Right kidney (tissue), 9 donors: ENCODE results near the gene SLC25A48.

Source experiments
- DNase-seq: peaks from one replicate; pipeline ENCODE4 v3.0.0-alpha.2; 2016
- long read RNA-seq, 8 donors: transcript quantifications; one replicate each; lab custom pipeline, GENCODE V29; 2026

The SLC25A48 gene, protein sequence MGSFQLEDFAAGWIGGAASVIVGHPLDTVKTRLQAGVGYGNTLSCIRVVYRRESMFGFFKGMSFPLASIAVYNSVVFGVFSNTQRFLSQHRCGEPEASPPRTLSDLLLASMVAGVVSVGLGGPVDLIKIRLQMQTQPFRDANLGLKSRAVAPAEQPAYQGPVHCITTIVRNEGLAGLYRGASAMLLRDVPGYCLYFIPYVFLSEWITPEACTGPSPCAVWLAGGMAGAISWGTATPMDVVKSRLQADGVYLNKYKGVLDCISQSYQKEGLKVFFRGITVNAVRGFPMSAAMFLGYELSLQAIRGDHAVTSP
- long read RNA-seq, donor 1, result 0 reads
- long read RNA-seq, donor 2, result 0 reads
- long read RNA-seq, donor 3, result 0 reads
- long read RNA-seq, donor 4, result 0 reads
- long read RNA-seq, donor 5, result 0 reads
- long read RNA-seq, donor 6, partial matches to known transcripts, result 0 of 2 reads
- long read RNA-seq, donor 6, other reads (novel, unspliced or antisense), result 0 of 2 reads
- long read RNA-seq, donor 7, partial matches to known transcripts, result 0 of 2 reads
- long read RNA-seq, donor 7, other reads (novel, unspliced or antisense), result 0 of 2 reads
- long read RNA-seq, donor 8, partial matches to known transcripts, result 0 of 1 reads
- long read RNA-seq, donor 8, other reads (novel, unspliced or antisense), result 0 of 1 reads

DNA sequence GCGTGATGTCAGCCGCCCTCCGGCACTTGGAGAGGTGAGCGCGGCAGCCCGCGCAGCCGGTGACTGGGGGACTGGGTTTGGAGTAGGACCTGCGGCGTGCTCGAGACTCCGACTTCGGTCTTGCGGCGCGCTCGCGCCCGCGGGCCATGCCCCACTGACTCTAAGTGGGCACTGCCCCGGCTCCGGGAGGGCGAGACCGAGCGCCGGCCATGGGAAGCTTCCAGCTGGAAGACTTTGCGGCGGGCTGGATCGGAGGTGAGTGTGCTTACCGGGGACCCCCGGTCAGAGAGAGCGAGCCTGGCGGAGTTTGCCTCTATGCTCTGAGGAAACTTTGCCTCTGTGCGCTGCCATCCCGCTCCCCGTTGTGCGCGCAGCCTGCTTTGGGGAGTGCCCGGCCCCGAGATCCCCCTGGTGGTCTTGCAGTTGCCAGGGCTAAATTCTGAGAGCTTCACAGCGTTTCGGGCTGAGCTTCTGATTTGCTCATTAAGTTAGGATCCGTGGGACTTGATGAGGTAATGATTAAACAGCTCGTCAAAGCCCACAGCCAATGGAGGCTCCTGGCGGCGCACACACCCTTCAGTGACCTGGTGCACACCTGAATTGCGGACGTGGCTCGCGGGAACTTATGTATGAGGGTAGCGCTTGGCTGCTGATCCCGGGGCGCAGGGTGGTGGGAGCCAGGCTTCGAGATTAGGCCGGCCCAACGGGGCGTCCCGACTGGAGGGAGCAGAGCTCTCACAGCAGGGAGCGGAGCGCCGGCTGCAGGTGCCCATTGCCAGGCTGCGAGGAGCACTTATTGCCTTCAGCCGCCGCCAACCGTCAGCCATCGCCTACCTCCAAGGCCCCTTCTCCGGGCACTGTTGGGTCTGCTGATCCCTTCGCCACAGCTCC, at the start of gene SLC25A48:
Gene SLC25A48, plus strand, starts transcription at position 25 of the 891 bp plus-strand sequence. Its CDS starts 185 bp downstream, at position 210.
- peak; percentile 86 for DNase-seq

DNA sequence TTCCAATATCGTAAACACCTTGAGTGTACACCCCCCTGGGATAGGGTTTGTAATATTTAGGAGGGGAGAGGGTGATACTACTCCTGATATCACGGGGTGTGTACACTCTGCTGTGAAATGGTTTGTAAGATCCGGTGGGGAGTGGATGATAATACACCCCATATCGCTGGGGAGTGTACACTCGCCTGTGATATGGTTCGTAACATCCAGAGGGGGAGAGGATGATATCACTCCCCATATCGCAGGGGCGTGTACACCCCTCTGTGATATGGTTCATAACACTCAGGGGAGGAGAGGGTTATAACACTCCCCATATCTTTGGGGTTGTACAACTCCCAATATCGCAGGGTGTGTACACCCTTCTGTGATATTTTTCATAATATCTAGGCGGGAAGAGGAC, 33.8 kb upstream of the SLC25A48 start:
- DNase-seq, result no peak

DNA sequence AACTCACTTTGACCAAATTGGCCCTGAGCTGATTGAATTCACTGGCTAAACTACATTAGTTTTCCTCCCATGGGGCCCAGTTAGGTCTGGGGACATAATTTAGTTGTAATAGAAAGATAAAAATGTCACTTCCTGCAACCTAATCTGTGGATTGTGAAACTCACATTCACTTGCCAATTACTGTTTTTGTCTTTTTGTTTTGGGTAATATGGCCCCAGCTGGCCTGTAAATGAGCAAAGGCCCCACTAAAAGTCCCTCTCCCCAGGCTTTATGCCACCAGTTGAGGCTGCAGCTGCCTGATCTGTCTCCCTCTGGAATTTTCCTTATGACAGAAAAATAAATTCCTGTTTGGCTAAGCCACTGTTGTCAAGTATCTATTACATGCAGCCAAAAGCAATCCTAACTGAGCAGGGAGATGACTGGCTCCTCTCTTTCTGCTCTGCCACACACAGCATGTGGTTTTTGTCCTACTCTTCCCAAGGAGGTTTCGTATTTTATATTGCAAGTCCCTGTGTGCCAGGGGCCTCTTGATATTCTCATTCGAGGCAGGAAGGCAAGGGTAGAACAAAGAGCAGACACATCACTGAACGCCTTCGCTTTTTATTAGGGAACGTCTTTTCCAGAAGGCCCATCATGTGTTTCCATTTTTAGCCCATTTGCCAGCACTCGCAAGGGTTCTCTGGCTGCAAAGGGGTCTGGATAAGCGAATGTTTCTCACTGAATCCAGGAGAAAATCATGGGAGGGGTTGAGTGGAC, 24.1 kb upstream of the SLC25A48 start:
- DNase-seq, result no peak

DNA sequence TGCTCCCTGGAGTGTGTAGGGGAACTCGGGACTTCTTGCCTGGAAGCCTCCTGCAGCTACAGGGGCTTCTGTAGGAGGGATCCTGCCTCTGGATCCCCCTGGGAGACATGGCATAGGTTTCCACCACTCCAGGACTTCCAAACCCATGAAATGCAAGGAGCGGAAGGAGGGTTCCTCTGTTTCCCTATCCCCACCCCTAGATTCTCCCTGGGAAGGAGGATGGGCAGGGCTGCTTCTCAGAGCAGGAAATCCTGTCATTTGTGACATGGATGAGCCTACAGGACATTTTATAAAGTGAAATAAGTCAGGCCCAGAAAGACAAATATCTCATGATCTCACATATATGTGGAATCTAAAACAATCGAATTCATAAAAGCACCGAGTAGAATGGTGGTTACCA, 23.5 kb upstream of the SLC25A48 start:
- DNase-seq, result no peak

DNA sequence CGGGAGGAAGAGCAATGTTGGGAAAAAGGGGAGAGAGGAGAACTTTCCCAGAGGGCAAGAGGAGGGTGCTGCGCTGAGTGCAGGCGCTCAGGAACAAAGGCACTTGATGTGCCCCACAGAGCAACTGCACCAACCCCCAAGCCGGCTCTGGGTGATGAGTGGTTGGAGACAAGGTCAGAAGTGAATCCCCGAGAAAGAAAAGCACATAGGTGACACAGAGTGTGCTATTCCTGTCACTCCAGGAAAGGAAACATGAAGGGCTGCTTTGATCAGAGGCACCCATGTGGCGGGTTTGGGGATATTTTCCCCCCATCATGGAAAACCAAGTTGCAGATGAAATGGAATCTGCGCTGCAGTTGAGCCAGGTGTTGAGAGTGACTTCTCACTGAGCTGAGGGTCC, 20.7 kb upstream of the SLC25A48 start:
- no peak for DNase-seq

DNA sequence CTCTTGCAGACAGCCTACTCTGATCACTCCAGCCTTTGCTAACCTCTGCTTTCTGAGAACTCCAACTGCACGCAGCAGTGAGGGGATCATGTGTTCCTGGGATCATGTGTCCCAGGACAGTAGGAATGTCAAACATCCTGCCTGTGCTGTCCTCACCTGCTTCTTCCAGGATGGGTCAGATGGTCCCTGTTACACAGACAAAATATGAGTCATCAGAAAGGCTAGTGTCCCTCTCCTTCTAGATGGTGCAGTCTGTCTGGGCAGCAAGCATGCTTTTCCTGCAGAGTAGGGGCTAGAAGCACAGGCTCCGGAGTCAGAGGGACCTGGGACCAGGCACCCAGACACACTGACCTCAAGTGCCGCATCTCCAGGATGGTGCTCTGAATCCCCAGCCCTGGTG, 20.1 kb upstream of the SLC25A48 start:
- DNase-seq, result no peak

DNA sequence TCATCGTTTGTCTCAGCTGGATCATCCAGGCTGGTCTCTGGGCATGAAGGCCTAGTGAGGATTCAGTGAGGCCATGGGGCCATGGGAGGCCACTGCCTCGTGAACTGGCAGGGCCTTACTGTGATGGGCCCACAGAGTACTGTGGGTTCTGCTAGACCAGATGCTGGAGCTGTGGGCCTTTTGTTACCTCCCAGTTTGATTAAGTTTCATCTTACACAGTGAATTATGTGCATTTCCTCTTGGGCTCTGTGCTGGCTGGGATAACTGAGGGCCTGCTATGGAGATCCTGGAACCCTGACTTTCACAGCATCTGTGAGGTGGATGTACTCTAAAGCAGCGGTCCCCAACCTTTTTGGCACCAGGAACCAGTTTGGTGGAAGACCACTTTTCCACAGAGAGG, 19.7 kb upstream of the SLC25A48 start:
- DNase-seq, result no peak

DNA sequence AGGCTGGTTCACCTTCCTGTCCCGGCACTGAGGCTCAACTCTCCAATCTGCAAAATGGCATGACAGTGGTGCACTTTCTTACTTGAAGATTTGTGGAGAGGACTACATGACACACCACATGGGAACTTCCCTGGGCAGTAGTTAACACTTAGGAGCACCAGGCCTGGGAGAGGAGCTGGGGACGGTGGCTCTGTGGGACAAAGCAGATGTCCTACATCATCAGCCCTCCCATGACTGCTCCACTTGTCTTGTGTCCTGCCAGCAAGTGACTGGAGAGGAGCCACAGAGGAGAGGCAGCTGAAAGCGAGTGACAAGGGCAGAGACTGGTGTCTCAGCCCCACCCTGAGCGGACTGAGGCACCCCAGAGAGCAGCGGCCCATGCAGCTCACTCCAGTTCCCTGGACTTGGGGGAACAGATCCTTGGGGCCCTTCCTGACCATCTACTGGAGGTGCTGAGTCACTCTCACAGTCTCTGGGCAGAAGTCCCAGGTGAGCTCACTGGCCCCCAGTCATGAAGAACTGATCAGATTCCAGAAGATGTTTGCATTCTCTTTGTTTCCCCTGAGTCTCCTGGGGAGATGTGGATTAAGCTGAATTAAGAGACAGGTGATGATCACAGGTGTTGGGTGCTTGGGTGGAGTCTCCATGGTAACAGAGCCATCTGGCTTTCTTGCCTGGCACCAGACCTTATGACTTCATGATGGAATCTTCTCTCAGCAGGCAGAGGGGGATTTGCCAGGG, 13.2 kb upstream of the SLC25A48 start:
- no peak for DNase-seq

DNA sequence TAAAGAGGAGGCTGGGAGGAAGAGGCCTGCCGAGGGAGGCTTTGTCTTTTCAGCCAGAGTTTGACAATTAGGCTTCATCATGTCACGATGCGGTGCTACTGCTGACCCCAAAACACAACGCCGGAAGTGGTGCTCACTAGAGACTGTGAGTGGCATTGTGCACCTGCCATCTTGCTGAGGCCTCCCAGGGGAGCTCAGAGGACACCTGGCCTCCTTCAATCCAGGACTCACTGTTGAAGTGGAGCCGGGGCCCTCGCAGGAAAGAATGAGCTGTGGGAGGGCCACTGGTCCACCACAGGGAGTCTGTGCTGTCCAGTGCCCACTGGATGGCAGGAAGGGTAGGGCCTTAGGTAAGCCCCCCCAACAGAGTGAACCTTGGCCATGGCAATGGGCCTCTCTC, 12.7 kb upstream of the SLC25A48 start:
- no peak for DNase-seq

DNA sequence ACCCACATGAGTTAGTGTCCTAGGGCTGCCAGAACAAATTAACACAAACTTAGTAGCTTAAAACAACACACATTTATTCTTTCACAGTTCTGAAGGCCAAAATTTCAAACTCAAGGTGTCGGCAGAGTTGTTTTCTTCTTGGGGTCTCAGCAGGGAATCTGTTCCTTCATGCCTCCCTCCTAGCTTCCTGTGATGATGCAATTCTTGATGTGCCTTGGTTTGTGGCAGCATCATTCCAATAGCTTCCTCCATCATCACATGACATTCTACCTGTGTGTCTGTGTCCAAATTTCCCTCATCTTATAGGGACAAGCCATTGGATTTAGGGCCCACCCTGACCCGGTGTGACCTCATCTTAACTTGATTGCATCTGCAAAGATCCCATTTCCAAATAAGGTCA, 12.2 kb upstream of the SLC25A48 start:
- no peak for DNase-seq

DNA sequence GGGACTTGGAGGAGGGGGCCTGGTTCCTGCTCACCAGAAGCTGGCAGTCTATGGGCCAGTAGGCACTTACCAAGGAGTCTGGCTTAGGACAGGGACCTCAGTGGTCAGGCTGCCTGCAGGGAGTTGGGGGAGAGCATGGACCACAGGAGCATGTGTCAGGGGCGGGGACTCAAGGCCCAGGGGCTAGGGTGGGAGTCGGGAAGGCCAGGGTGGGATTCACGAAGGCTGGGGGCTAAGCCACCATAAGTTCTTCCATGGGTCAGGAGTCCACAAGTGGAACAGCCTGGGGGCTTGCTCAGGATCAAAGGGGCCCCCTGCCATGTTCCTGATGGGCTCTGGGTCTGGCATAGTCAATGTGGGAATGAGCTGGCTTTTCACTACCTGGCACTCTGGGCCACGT, 11.5 kb upstream of the SLC25A48 start:
- DNase-seq, result no peak

DNA sequence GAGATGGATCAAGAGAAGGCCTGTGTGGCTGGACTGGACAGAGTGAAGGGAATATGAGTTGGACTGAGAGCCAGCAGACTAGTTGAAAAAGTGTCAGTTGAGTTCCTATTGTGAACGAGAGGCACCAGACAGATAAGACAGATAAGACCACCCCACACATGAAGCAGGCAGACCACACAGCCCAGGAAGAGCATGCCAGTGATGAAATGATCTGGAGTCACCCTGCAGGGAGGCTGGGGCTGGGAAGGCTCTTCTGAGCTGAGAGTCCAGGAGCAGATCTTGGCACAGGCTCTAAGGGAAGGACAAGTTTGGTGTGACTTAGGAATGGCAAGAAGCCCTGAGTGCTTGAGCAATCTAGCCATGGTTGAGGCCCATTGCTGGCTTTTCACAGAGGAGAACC, 10.6 kb upstream of the SLC25A48 start:
- DNase-seq, result no peak

DNA sequence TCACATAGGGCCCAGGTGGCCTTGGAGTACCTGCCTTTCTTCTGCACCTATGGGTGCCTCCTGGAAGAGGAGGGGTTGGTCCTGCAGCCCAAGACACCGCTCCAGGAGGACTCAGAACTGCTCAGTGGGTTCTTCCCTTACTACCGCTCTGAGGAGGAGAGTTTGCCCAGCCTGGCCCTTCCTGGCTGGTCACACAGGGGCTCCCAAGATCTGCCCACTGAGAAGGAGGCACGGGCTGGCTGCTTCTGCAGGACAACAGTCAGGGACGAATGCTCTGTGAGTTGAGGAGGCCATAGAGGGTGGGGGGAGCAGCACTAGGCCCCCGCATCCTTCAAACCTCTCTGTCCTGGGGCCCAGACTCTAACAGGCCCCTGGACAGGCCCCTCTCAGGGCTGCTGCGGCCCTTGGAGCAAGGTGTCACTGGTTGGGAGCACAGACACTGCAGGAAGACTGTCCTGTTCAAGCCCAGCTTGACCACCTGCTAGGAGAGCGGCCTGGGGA, 9.9 kb upstream of the SLC25A48 start:
- no peak for DNase-seq

DNA sequence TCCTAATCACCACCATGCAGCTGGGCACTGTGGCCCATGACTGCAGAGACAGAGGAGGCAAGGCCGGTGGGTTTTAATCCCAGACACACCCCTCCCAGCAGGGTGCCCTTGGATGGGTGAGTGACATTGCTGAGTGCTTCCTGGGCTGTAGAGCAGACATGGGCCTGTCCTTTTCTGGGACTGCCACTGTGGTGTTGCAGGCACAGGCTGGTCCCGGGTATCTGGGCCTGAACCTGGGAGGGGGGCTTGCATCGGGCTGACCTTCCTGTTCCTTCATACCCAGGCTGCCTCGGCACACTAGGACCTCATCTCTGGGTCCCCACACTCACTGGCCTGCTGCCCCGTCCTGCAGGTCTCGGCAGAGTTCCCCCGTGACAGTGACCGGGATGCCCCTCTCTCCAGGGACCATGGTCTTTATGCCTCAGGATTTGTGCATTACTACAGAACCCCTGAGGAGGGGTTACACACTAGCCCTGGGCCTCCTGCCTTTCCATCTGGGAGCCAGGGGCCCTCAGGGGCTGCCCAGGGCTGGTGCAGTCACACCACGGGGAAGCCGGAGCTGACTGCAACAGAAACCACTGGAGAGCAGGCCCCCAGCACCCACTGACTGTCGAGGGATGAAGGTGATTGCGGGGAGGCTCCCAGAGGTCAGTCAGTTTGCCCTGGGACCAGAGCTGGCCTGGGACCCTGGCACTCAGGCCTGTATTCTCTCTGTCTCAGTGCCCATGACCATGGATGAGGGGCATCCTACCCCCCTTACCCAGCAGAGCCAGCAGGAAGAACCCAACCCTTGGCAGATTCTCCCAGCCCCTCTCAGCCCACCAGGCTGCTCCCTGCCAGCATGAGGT, 8.9 kb upstream of the SLC25A48 start:
- no peak for DNase-seq

DNA sequence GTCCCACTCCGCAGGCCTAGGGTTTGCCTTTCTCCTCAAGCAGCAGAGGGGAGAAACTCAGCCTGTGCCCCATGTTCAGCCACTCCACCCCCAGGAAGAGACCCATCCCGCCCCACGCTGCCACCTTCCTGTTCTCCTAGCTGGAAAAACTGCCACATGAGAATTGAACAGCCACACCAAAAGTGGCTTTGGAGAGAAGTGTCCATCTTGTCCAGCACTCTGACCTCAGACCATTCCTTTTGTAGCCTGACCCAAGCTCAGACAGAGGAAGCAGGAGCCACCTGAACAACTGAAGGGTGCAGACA, 8.3 kb upstream of the SLC25A48 start:
- DNase-seq, result no peak

DNA sequence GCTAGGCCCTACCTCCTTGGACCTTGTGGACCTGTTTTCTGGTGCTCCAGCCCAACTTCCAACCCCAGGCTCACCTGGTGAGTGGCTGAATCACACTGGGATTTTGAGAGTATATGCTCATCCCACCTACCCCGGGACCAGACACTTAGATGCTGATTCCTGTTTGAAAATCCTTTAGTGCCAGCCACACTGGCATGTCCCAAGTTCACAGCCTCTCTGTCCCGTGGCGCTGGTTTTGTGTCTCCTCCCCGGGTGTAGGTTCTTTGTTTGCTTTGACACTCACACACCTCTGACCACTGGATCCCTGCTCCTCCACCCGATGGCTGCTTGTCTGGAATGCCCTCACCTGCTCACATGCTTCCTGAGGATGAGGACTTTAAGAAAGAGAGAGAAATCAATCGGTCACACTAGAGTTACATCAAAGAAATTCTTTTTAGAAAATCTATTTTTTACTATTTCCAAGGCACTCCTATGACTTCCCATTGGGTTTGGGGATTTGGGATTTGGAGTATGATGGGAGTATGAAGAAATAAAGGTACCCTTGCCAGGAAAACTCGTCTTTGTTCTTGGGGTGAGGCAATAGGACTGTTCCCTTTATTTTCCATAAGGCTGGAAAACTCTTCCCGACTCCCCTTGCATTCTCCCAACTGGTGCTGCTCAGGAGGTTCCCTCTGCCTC, 7.3 kb upstream of the SLC25A48 start:
- DNase-seq, result no peak

DNA sequence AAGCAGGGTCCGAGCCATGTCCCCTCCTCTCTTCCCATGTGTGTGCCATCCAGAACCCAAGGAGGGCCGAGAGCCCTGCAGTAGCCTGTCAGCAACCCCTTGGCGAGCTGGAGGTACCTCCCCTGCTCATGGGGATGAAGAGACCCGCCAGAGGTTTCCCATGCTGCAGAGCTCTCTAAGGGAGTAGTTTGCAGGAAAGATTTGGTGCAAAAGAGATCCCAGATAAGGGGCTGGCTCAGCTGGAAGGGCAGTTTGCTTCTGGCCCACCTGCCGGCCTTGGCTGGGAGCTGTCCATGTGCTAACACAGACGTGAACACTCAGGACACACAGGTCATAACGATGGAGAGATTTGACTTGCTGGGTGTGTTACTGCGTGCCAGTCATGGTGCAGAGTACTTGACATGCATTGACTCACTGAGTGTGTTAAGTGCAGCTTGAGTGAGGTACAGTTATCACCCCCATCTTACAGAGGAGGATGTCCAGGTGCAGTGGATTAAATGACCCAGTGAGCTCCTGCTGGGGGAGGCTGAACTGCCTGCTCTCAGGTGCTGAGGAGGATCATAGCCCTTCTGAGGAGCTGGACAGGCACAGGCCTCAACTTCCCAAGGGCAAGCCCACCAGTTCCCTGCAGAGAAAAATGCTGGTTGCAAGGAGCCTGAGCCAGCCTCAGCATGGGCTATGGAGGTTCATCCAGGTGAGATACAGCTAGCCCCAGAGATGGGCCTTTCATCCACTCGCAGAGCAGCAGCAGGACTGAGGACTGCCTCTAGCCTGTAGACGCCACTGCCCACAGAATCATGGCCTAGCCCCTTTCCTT, 6.3 kb upstream of the SLC25A48 start:
- DNase-seq, result no peak

DNA sequence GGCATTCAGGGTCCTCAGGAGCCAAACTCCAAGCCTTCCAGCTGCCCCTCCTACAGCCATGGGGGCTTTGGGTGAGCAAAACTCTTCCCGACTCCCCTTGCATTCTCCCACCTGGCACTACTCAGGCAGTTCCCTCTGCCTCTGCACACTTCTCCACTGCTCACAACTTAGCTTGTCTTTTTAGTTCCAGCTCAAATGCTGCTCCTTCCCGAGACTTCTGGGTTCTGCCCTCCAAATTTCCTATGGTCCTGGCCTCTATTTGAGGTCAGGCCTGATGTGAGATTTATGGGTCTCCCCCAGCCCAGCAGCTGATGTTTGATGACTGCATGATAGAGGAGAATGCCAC, 5.7 kb upstream of the SLC25A48 start:
- DNase-seq, result no peak

DNA sequence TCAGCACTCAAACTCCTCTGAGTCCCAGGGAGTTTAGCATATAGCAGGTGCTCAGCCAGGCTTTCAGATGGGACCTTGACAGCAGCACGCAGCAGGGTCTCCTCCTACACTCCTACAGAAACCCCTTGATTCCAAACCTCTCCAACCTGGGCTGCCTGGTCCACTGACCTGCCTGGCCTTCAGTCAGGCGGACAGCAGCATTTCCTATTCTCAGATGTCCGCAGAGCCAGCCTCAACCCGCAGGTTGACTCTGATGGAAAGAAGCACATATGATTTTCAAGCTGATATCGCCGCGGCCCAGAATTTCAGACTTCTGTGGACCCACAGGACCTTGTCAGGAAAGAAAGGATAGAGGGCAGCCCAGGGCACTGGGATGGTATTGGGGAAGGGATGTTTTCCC, 5.3 kb upstream of the SLC25A48 start:
- DNase-seq, result no peak
